Activated gamma-delta T cell treated with anti-CD3 and anti-CD28 coated beads, Interleukin-2, amount 50 U/mL, for 16 hours (primary cell): ENCODE measurements around the gene OLFML2A.
A peak's percentile ranks its signal among the peaks of the same experiment; 100 is the strongest.

Experiments
- DNase-seq: peaks from one replicate; pipeline ENCODE4 v3.0.0-alpha.2; 2020; ENCODE audit warnings: low read depth

Gene OLFML2A

GRCh38 chr9:124854161-124854560, 77.2 kb downstream of the OLFML2A start:
- no peak for DNase-seq

DNA sequence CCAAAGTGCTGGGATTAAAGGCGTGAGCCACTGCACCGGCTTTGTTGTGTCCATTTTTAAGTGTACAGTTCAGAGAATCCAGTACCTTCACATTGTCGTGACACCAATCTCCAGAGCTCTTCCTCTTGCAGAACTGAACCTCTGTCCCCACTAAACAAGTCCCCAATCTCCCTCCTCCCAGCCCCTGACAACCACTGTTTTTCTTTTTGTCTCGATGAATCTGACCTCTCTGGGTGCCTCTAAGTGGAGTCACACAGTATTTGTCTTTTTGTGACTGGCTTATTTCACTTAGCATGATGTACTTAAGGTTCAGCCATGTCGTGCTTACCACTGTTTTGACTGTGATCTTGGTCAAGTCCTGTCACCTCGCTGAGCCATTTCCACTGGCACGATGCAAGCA, 77.9 kb downstream of the OLFML2A start:
- DNase-seq = no peak

DNA sequence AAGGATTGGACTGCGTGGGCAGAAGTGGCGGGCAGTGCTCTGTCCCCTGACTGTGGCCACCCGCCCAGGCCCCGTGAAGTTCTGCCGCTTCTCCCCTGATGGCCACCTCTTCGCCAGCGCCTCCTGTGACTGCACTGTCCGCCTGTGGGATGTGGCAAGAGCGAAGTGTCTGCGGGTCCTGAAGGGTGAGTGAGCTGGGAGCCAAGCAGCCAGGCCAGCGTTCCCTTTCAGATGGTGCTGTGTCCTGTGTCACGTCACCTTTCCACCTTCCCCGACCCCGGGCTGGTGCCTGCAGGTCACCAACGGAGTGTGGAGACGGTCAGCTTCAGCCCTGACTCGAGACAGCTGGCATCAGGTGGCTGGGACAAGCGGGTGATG, 78.6 kb downstream of the OLFML2A start:
- no peak for DNase-seq

DNA sequence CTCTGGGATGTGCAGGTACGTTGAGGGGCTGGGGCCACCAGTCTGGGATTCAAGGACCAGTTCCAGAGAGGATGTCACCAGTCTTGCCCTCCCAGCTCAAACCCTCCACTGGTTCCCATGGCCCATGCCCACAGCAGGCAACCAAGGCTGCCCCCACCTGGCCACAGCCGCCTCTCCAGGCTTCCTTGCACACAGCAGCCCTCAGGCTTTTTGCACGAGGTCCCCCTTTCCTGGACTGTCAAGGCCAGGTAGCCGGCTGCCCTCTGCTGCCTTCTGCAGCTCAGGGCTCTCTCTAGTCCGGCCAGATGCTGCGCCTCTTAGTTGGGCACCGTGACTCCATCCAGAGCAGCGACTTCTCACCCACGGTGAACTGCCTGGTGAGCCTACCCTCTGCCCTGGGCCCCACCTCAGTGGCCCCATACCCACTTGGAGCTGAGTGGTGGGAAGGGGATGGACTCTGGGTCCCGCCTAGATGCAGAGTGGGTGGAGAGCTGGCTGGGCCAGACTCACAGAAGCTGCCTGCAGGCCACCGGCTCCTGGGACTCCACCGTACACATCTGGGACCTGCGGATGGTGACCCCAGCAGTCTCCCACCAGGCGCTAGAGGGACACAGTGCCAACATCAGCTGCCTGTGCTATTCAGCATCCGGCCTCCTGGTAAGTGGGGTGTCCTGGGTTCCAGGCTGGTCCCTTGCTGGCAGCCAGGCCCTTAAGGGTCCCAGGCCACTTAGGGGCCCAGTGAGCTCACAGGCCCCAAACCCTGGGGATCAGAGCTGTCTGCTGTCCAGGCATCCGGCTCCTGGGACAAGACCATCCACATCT, 79.2 kb downstream of the OLFML2A start:
- no peak for DNase-seq

GRCh38 chr9:124857533-124858162, 80.7 kb downstream of the OLFML2A start:
- DNase-seq = no peak

DNA sequence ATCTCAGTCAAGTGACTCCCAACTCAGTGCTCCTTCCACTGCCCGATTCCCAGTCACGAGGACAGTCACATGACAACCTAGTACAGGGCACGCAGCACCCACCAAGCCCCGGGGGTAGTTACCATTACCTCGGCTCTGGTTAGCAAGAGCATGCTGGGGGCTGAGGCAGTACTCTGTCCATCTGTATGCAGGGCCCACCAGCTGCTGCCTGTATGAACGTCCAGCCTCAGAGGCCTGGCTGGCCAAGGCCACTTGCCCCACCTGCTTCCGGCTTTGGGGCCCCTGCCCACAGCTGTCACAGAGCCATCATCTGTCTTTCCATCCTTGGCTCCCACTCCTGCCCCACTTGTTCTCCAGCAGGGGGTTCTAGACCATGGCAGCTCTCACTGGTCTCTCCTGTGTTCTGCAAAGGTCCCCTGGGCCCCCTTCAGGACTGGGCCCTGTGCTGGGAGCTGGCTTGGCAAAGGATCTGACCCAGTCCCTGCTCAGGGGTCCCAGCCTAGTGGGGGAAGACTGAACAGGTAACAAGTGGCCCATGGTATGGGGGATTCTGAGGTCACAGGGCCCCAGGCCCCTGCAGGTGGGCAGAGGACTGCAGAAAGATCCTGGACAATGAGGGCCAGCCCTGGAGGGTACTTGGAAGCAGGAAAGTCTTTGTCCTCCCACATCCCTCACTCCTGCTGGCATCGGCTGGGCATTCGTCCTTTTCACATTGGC, 81.6 kb downstream of the OLFML2A start:
- DNase-seq = no peak

- no peak for DNase-seq
Observed at GRCh38 chr9:124859803-124860581, 83.1 kb downstream of the OLFML2A start.

- no peak for DNase-seq
Observed at GRCh38 chr9:124860582-124861341, 83.8 kb downstream of the OLFML2A start.

DNA sequence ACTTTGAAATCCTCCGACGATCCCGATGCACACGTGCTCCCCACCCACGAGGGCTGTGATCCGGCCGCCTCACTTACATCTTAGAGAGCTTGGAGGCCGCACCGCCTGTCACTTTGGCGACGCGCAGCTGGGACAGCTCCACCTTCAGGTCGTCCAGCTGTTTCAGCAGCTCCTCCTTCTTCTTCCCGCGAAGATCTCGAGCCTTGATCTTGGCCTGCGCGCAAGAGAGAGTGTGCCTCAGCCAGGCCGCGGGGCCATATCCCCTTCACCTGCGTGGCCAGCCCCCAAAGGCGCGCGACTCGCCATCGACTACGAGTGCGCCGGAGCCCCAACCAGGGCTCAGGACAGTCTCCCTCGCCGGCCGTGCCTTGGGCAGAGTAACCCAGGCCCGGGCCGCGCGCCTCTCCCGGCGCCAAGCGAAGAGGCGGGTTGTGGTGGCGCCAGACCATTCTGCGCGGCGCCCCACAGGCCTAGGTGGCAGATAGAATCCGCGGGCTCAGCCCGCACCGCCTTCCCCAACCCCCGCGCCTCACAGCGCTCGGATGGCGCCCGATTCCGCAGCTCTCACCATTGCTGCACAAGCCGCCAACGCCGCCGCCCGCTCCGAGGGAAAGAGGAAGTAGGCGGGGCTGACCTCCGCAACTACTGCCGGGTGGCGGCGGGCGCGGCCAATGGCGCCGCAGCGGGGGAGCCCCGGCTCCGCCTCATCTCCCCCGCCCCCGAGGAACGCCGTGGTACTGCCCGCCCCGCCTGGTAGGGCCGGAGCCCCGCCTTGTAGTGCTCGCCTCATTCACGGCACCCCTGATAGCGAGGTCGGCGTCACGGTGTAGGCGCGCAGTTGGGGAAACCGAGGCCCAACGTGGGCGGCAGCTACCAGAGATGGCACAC, 84.7 kb downstream of the OLFML2A start, which contains the start of the genes ARPC5L and RPL35:
Gene ARPC5L, plus strand, starts transcription at position 789 of the 888 bp plus-strand sequence. CDS start 7,161 bp downstream, outside the sequence.
Gene RPL35, minus strand, starts transcription at position 616 of the 888 bp plus-strand sequence. Its CDS starts 45 bp downstream, at position 571.
- DNase-seq = peak; percentile 93

DNA sequence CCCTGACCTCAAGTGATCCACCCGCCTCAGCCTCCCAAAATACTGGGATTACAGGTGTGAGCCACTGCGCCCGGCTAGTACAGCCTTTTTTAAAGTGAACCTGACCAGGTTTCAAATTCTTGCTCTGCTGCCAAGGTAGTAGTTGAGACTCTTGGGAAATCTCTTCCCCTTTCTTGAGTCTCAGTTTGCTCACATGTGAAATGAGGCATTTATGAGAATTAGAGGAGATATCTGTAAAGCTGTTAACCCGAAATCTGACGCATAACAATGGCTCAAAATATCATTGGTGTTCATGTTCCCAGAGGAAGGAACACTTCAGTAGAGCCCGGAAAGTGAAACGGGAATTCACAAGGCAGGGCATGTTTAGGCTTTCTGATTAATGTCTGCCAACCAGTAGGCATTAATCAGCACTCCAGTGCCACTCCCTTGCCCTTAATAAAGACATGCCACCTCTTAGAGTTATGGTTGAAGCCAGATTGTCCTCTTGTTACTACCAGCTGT, 86.5 kb downstream of the OLFML2A start:
- no peak for DNase-seq
